Upper lobe of right lung (tissue), 1 donor: ENCODE results near the gene MAN1A1. TPM values are rescaled to one million over a fixed set of nuclear protein-coding genes. Genes with fewer than 3 reads are reported as not detected.

ENCODE experiments used
- ATAC-seq: fragments of 200-7000 bp; cut with Tn5 transposase; one replicate; pipeline ENCODE4 v1.9.1; 2020; ENCODE audit warnings: mild to moderate bottlenecking, moderate library complexity
- DNase-seq: peaks from one replicate; pipeline ENCODE4 v3.0.0-alpha.2; 2020
- H3K27ac ChIP-seq: fragments of 200-600 bp; one replicate; pipeline ENCODE4 v1.8.0; 2022
- H3K27me3 ChIP-seq: fragments of 200-600 bp; one replicate; pipeline ENCODE4 v1.8.0; 2022; ENCODE audit warnings: mild to moderate bottlenecking
- H3K36me3 ChIP-seq: fragments of 200-600 bp; one replicate; pipeline ENCODE4 v1.8.0; 2022
- H3K4me1 ChIP-seq: fragments of 200-600 bp; one replicate; pipeline ENCODE4 v1.8.0; 2022
- H3K4me3 ChIP-seq: fragments of 200-600 bp; one replicate; pipeline ENCODE4 v1.8.0; 2022; ENCODE audit warnings: mild to moderate bottlenecking
- H3K9me3 ChIP-seq: fragments of 200-600 bp; one replicate; pipeline ENCODE4 v1.8.0; 2022
- CTCF ChIP-seq: fragments of 200-600 bp; IDR thresholded peaks from one replicate; pipeline ENCODE4 v1.8.0; 2022; ENCODE audit warnings: antibody characterized with exemption
- intact Hi-C: fragments of 100-400 bp; cut with DNase I; formaldehyde crosslinking; loops from one replicate; pipeline ENCODE4 v1.11.0; 2022
- total RNA-seq: library from RNA; stranded (reverse); fragmentation: NEBNext Ultra II Directional; extraction: Animal tissue kit (Norgen Biotek cat#: 25700); gene quantifications from one replicate; pipeline ENCODE4 v1.2.1, GENCODE V29; 2021
- donor health status: DM: no; HTN: yes; CAD: no; lungs with severe emphysema.

Gene MAN1A1
- total RNA-seq, 1 donor from 2014 or later: 74.0 TPM

GRCh38 chr6:119186490-119186889, 163.1 kb downstream of the MAN1A1 start:
- ATAC-seq (no peak), DNase-seq (no peak)
- Histone ChIP-seq H3K36me3 (peaks cover 58% of the 10 kb centered on the region), H3K27me3 (no peaks in the 10 kb centered on the region), H3K4me3 (no peak overlapping the region), H3K27ac (no peak overlapping the region), H3K4me1 (no peaks in the 10 kb centered on the region), H3K9me3 (no peaks in the 10 kb centered on the region)
- intact Hi-C loops: no loop called here
- TF ChIP-seq CTCF: no peak

GRCh38 chr6:119184008-119184648, 165.4 kb downstream of the MAN1A1 start:
- Histone ChIP-seq H3K9me3 (no peaks in the 10 kb centered on the region), H3K4me3 (no peak overlapping the region), H3K27ac (no peak overlapping the region), H3K4me1 (no peaks in the 10 kb centered on the region), H3K27me3 (no peaks in the 10 kb centered on the region), H3K36me3 (peaks cover 56% of the 10 kb centered on the region)
- ATAC-seq (no peak), DNase-seq (no peak)
- intact Hi-C loops: no loop called here
- TF ChIP-seq CTCF: no peak

GRCh38 chr6:119183457-119183856, 166.1 kb downstream of the MAN1A1 start:
- no peak for TF ChIP-seq CTCF

GRCh38 chr6:119182875-119183274, 166.7 kb downstream of the MAN1A1 start:
- H3K9me3 ChIP-seq: no peaks in the 10 kb centered on the region
- no peak overlapping the region for H3K27ac ChIP-seq
- no peak overlapping the region for H3K4me3 ChIP-seq
- H3K36me3 ChIP-seq: peaks cover 56% of the 10 kb centered on the region
- ATAC-seq (no peak), DNase-seq (no peak)
- H3K27me3 ChIP-seq: no peaks in the 10 kb centered on the region
- no peak for TF ChIP-seq CTCF
- no peaks in the 10 kb centered on the region for H3K4me1 ChIP-seq
- intact Hi-C loops: no loop called here

More at GRCh38 chr6:119183457-119183856, 166.1 kb downstream of the MAN1A1 start:
- H3K4me1 ChIP-seq: no peaks in the 10 kb centered on the region
- H3K9me3 ChIP-seq: no peaks in the 10 kb centered on the region
- no peak overlapping the region for H3K4me3 ChIP-seq
- intact Hi-C loops: no loop called here
- DNase-seq (no peak), ATAC-seq (no peak)
- H3K27ac ChIP-seq: no peak overlapping the region
- no peaks in the 10 kb centered on the region for H3K27me3 ChIP-seq
- peaks cover 58% of the 10 kb centered on the region for H3K36me3 ChIP-seq

- no peak for ATAC-seq
- H3K27me3 ChIP-seq: no peaks in the 10 kb centered on the region
- DNase-seq: no peak
- no peak overlapping the region for H3K4me3 ChIP-seq
- H3K9me3 ChIP-seq: no peaks in the 10 kb centered on the region
- H3K27ac ChIP-seq: no peak overlapping the region
- intact Hi-C loops: no loop called here
- no peaks in the 10 kb centered on the region for H3K4me1 ChIP-seq
- H3K36me3 ChIP-seq: peaks cover 52% of the 10 kb centered on the region
- TF ChIP-seq CTCF: no peak
Observed at GRCh38 chr6:119182216-119182803, 167.3 kb downstream of the MAN1A1 start.
